ENCODE data around the gene ZC3H6.
"Not testable (repeated sequence)": the region's sequence is repeated elsewhere in the genome, so short reads cannot be mapped to it uniquely, and the experiment has no call there.

Gene ZC3H6

GRCh38 chr2:112282066-112282465 lies 6.7 kb downstream of the ZC3H6 start:
- not testable (repeated sequence) for DNase-seq

GRCh38 chr2:112283535-112283934 lies 8.1 kb downstream of the ZC3H6 start:
- DNase-seq: not testable (repeated sequence)

- no peak for DNase-seq
Observed at GRCh38 chr2:112290088-112290487, 14.7 kb downstream of the ZC3H6 start.

GRCh38 chr2:112290648-112291047 lies 15.3 kb downstream of the ZC3H6 start:
- DNase-seq: no peak

GRCh38 chr2:112293636-112294401 lies 18.4 kb downstream of the ZC3H6 start:
- DNase-seq: no peak

GRCh38 chr2:112295407-112296078 lies 20.1 kb downstream of the ZC3H6 start:
- DNase-seq: no peak

GRCh38 chr2:112296407-112296806 lies 21.0 kb downstream of the ZC3H6 start:
- no peak for DNase-seq

GRCh38 chr2:112301171-112301584 lies 25.8 kb downstream of the ZC3H6 start:
- DNase-seq: no peak

- no peak for DNase-seq
Observed at GRCh38 chr2:112301973-112302372, 26.6 kb downstream of the ZC3H6 start.

GRCh38 chr2:112304298-112304941 lies 29.0 kb downstream of the ZC3H6 start:
- DNase-seq: no peak

- DNase-seq: no peak
Observed at GRCh38 chr2:112305132-112305531, 29.7 kb downstream of the ZC3H6 start.

- no peak for DNase-seq
Observed at GRCh38 chr2:112310906-112311305, 35.5 kb downstream of the ZC3H6 start.

GRCh38 chr2:112311932-112312331 lies 36.5 kb downstream of the ZC3H6 start:
- no peak for DNase-seq

GRCh38 chr2:112312821-112313220 lies 37.4 kb downstream of the ZC3H6 start:
- no peak for DNase-seq

GRCh38 chr2:112314856-112315255 lies 39.5 kb downstream of the ZC3H6 start:
- no peak for DNase-seq

- no peak for DNase-seq
Observed at GRCh38 chr2:112317303-112318158, 42.1 kb downstream of the ZC3H6 start.

- DNase-seq: no peak
Observed at GRCh38 chr2:112318515-112318914, 43.1 kb downstream of the ZC3H6 start.

GRCh38 chr2:112321375-112322320 lies 46.3 kb downstream of the ZC3H6 start:
- no peak for DNase-seq

- no peak for DNase-seq
Observed at GRCh38 chr2:112322919-112323318, 47.5 kb downstream of the ZC3H6 start.

GRCh38 chr2:112332123-112332696 lies 56.8 kb downstream of the ZC3H6 start:
- no peak for DNase-seq

GRCh38 chr2:112335600-112335999 lies 60.2 kb downstream of the ZC3H6 start:
- no peak for DNase-seq

All from activated CD4-positive, CD25-positive, alpha-beta regulatory T cell treated with anti-CD3 and anti-CD28 coated beads, Interleukin-2, amount 50 U/mL, for 72 hours (primary cell).